GM21737 (cell line): Measurements from ENCODE around the gene FCN2.

ENCODE experiments used
- ATAC-seq: cut with Tn5 transposase; IDR thresholded peaks from one replicate; pipeline ENCODE4 v1.9.1; 2021; ENCODE audit warnings: mild to moderate bottlenecking, moderate library complexity; ENCODE audit not compliant: unreplicated experiment

Gene FCN2

GRCh38 chr9:134929193-134930158 lies 48.9 kb downstream of the FCN2 start:
- ATAC-seq, result no peak

DNA sequence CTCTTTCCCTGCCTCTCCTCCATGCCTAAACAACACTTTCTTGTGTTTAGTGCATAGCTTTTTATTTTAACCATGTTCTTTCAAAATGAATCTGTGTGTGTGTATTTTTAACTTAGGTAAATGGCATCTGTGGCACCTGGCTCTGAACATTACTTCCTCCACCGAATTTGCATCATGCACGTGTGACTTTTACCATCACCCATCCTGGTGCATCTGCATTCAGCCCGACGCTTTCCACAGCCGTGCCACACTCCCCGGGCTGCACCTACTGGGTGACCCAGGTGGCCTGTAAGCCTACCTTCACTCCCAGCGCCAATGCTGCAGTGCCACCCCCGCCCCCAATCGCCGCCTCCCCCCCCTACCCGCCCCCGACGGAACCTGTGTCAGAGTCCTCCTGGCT lies 49.8 kb downstream of the FCN2 start:
- ATAC-seq, result no peak

DNA sequence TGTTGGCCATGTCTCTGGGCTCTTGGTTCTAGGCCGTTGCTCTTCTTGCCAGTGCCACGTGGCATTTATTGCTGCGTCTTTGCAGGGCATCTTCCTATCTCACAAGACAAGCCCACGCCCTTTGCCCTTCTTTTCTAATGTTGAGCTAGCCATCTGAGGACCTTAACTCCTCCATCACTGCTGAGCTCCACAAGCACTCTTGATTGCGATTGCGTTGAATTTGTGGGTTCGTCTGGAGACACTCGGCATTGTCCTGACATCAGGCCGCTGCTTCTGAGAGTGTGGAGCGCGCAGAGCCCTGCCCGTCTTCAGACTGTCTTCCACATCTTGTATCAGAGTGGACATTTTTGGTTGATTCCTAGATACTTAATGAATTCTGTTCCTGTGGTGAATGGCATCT lies 51.6 kb downstream of the FCN2 start:
- ATAC-seq, result no peak

- no peak for ATAC-seq
Measured at GRCh38 chr9:134932606-134933005, 52.0 kb downstream of the FCN2 start.

- no peak for ATAC-seq
Measured at GRCh38 chr9:134933076-134933659, 52.6 kb downstream of the FCN2 start.

- ATAC-seq, result no peak
Measured at GRCh38 chr9:134935056-134935640, 54.5 kb downstream of the FCN2 start.

DNA sequence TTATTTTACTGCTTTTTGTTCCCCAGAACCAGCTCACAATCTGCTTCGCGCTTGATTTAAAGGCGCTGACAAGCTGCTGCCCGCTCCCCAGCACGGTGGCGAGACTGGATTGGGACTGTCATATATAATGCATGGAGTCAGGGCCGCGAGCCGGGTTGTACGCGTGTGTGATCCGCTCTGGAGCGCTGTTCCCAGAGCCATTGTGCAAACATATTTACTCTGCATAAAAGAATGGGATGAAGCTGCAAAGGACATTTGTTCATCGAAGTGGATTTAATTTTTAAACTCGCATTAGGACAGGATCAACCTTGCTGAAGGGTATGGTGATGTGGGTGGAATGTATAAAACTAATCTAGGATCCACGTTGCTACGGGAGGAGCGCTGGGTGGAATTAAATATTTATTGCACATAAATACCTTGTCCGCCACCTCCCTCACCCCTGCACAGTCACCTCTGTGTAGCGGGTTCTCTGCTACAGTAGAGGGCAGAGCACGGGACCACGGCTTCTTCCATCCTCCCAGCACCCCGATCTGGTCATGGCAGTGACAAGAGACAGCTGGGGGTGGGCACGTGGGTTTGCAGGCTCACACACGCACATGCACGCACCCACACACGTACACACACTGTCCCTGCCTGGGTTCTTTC lies 55.2 kb downstream of the FCN2 start:
- ATAC-seq, result no peak

DNA sequence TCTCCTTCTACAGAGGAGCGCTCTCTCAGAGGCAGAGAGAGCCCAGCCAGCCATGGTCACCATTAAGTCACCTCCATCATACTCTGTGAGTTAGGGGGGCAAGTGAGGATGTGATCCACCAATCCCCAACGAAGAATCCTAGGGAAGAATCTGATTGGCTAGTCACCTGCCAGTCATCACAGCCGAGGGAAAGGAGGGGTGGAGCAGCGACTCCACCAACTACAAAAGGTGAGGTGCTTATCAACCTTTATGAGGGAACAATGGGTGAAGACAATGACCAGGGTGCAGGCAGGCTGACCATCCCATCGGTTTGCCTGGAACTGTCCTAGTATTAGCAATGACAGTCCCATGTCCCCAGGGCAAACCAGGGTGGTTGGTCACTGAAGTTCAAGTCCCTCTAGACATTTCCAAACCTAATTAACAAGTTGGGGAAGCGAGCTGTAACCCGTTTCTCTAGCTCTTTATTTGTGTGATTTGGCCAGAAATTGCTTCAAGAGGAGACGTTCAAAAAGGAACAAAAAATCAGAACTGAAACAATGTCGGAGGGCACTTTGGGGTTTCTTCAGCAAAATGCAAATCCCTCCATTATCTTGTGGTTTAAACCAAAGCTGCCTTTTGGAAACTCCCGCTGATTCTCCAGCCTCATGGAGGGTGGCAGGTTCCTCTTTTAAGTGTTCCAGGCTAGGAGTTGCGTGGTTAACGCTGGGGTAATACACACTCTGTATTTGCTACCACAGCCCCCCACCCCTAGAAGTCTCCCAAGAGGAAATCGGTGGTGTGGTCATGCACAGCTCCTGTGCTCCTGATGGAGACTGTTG lies 55.9 kb downstream of the FCN2 start:
- ATAC-seq, result no peak
